GM12878 (cell line): Measurements from ENCODE around the gene APC2. TPM values are rescaled to one million over a fixed set of nuclear protein-coding genes. Genes with fewer than 3 reads are reported as not detected.

Source experiments
- ATAC-seq: fragments of 200-7000 bp; cut with Tn5 transposase; 3 replicates; pipeline ENCODE4 v1.9.1; 2020; ENCODE audit warnings: mild to moderate bottlenecking, moderate library complexity
- BruUV-seq: library from RNA; stranded (reverse); fragments of 400-500 nt; replicated peaks from 2 replicates; lab custom pipeline; 2021; lab: Mats Ljungman, UMichigan
- CTCF ChIA-PET: fragments of 300-600 bp; sonication (Branson Sonifier 250); formaldehyde crosslinking; extraction: SDS; loops from one replicate; lab custom pipeline; 2021; ENCODE audit warnings: inconsistent platforms; lab: Yijun Ruan, JAX
- POLR2A ChIA-PET: fragments of 350-600 bp; formaldehyde crosslinking; extraction: SDS; loops from one replicate; lab custom pipeline; 2021; ENCODE audit warnings: inconsistent platforms; lab: Charles Lee
- RAD21 ChIA-PET: fragments of 300-600 bp; sonication (Branson Sonifier 250); formaldehyde crosslinking; loops from one replicate; lab custom pipeline; 2023; ENCODE audit warnings: antibody characterized with exemption; ENCODE audit not compliant: unreplicated experiment; lab: Charles Lee
- SMC1A ChIA-PET: fragments of 300-600 bp; sonication (Branson Sonifier 250); formaldehyde crosslinking; loops from one replicate; lab custom pipeline; 2023; ENCODE audit not compliant: unreplicated experiment, uncharacterized antibody; lab: Charles Lee
- DNase-seq: peaks from one replicate; pipeline ENCODE4 v3.0.0-alpha.2; 2011; ENCODE audit warnings: low read depth, low spot score
- FAIRE-seq: peaks from 3 replicates; lab custom pipeline; 2011; peaks lifted over from hg19 to GRCh38; lab: Jason Lieb, UNC
- H2AFZ ChIP-seq: 2 replicates; pipeline ENCODE4 v1.6.0; 2011; ENCODE audit warnings: low read depth, low read length, control low read depth; ENCODE audit not compliant: control insufficient read depth
- H3K27ac ChIP-seq: 2 replicates; pipeline ENCODE4 v1.5.1; 2011; ENCODE audit warnings: control low read depth; ENCODE audit not compliant: control insufficient read depth, insufficient read depth
- H3K27me3 ChIP-seq, 2 experiments: replicated peaks in 1 of 2; 2 replicates each; pipeline versions ENCODE4 v1.6.0 to v1.6.1; 2011; ENCODE audit warnings: low read length in 1 of 2; ENCODE audit not compliant: control insufficient read depth in 2 of 2, insufficient read depth in 2 of 2
- H3K36me3 ChIP-seq, 2 experiments: 2 replicates each; pipeline ENCODE4 v1.5.1; 2011; ENCODE audit warnings: low read length in 1 of 2; ENCODE audit not compliant: control insufficient read depth in 2 of 2, insufficient read depth in 2 of 2
- H3K4me1 ChIP-seq: 2 replicates; pipeline ENCODE4 v1.6.1; 2011; ENCODE audit warnings: mild to moderate bottlenecking, low read length, moderate library complexity, mixed read lengths; ENCODE audit not compliant: control insufficient read depth, insufficient read depth
- H3K4me2 ChIP-seq: 2 replicates; pipeline ENCODE4 v1.6.0; 2011; ENCODE audit warnings: control low read depth; ENCODE audit not compliant: control insufficient read depth, insufficient read depth
- H3K4me3 ChIP-seq: fragments of 200-600 bp; sonication (generic); 2 replicates; pipeline ENCODE4 v1.5.1; 2016
- H3K79me2 ChIP-seq: 2 replicates; pipeline ENCODE4 v1.6.0; 2011; ENCODE audit warnings: low read length; ENCODE audit not compliant: control insufficient read depth, insufficient read depth
- H3K9ac ChIP-seq: 2 replicates; pipeline ENCODE4 v1.8.0; 2011; ENCODE audit warnings: low read length, control low read depth, mixed read lengths; ENCODE audit not compliant: control insufficient read depth, insufficient read depth
- H3K9me3 ChIP-seq: replicated peaks from 3 replicates; pipeline ENCODE4 v1.5.1; 2011; ENCODE audit warnings: mild to moderate bottlenecking, low read length; ENCODE audit not compliant: control insufficient read depth, insufficient read depth
- H4K20me1 ChIP-seq: 2 replicates; pipeline ENCODE4 v1.6.0; 2011; ENCODE audit not compliant: control insufficient read depth, insufficient read depth
- BRCA1 ChIP-seq: IDR thresholded peaks from 2 replicates; pipeline ENCODE4 v1.6.1; 2011; ENCODE audit warnings: low read depth, low read length, improper control_type of control experiment
- EGR1 ChIP-seq, 2 experiments: IDR thresholded peaks; 1 replicate in 1 of 2; 2 replicates in 1 of 2; pipeline ENCODE4 v1.6.1; 2011 to 2012; ENCODE audit warnings: low read depth in 2 of 2, low read length in 2 of 2, borderline replicate concordance in 1 of 2, mild to moderate bottlenecking in 1 of 2, moderate library complexity in 1 of 2
- JUND ChIP-seq: IDR thresholded peaks from 2 replicates; pipeline ENCODE4 v1.6.1; 2012; ENCODE audit warnings: low read depth, mild to moderate bottlenecking, low read length, improper control_type of control experiment, moderate library complexity
- MTA3 ChIP-seq: IDR thresholded peaks from 2 replicates; pipeline ENCODE4 v1.6.1; 2012; ENCODE audit warnings: low read length, inconsistent platforms, borderline replicate concordance
- NFXL1 ChIP-seq: fragments of 450-650 bp; IDR thresholded peaks from 2 replicates; pipeline ENCODE4 v1.6.1; 2017; ENCODE audit warnings: antibody characterized with exemption, mild to moderate bottlenecking, borderline replicate concordance
- POLR2A ChIP-seq: IDR thresholded peaks from 2 replicates; pipeline ENCODE4 v1.6.1; 2011; ENCODE audit warnings: low read depth, mild to moderate bottlenecking, low read length
- POLR2AphosphoS5 ChIP-seq: IDR thresholded peaks from 2 replicates; pipeline ENCODE4 v1.6.1; 2011; ENCODE audit warnings: mild to moderate bottlenecking, low read length, inconsistent platforms
- SIX5 ChIP-seq: IDR thresholded peaks from 2 replicates; pipeline ENCODE4 v1.6.1; 2011; ENCODE audit warnings: mild to moderate bottlenecking, low read depth, low read length, moderate library complexity; ENCODE audit not compliant: severe bottlenecking
- SMAD1 ChIP-seq: fragments of 450-650 bp; IDR thresholded peaks from 2 replicates; pipeline ENCODE4 v1.6.1; 2018; ENCODE audit warnings: mild to moderate bottlenecking, low read depth; ENCODE audit not compliant: partially characterized antibody
- STAT3 ChIP-seq: IDR thresholded peaks from 2 replicates; pipeline ENCODE4 v1.6.1; 2011; ENCODE audit warnings: low read depth, low read length, improper control_type of control experiment
- ZBTB11 ChIP-seq: fragments of 450-650 bp; formaldehyde crosslinking; IDR thresholded peaks from 2 replicates; pipeline ENCODE4 v1.5.0; 2022; ENCODE audit warnings: mild to moderate bottlenecking, missing genetic modification characterization
- ZNF24 ChIP-seq: fragments of 450-650 bp; IDR thresholded peaks from 2 replicates; pipeline ENCODE4 v1.6.1; 2017; ENCODE audit warnings: antibody characterized with exemption, mild to moderate bottlenecking
- WGBS: methylation state at CpG from one replicate; pipeline ENCODE4 v1.1.6; 2016; ENCODE audit warnings: low lambda C conversion rate; ENCODE audit not compliant: insufficient replicate concordance, insufficient coverage; ENCODE audit errors: missing lambda C conversion rate; 5-methylcytosine and 5-hydroxymethylcytosine counted together
- in situ Hi-C: fragments of 300-500 bp; cut with MboI; formaldehyde crosslinking; loops from 9 replicates; pipeline ENCODE4 v1.14.3; 2018; ENCODE audit warnings: mixed read lengths
- intact Hi-C: fragments of 100-400 bp; cut with micrococcal nuclease; formaldehyde crosslinking; loops from one replicate; pipeline ENCODE4 v1.14.2; 2022; ENCODE audit not compliant: unreplicated experiment
- polyA plus RNA-seq, 11 experiments: library from polyadenylated mRNA; depleted of rRNA in 4 of 11; unstranded in 6 of 11; stranded (reverse) in 5 of 11; fragments of >200 nt; fragmentation: Nextera tagmentation in 4 of 11; fragmentation: Illumina TruSeq in 1 of 11; extraction: Ambion mirVana in 4 of 11; extraction: Trizol in 1 of 11; gene quantifications; 1 replicate in 1 of 11; 2 replicates in 10 of 11; pipeline versions ENCODE4 v1.2.1 to v1.2.3, GENCODE V29; 2011 to 2016; ENCODE audit warnings: inconsistent platforms in 2 of 11, missing spikeins in 2 of 11, low read depth in 1 of 11
- total RNA-seq, 4 experiments: library from RNA; depleted of rRNA in 3 of 4; stranded (reverse); fragments of >200 nt in 3 of 4; fragmentation: Illumina TruSeq in 1 of 4; extraction: Trizol in 1 of 4; gene quantifications; 2 replicates each; pipeline versions ENCODE4 v1.2.1 to v1.2.3, GENCODE V29; 2013 to 2021
- TF ChIP-seq, protein P1 (sequence below): IDR thresholded peaks from 2 replicates; pipeline ENCODE4 v1.6.1; 2012; ENCODE audit warnings: low read depth, low read length, improper control_type of control experiment

The APC2 gene
- total and polyA plus RNA-seq, 10 of the 15 experiments (the other 5 are each of a cell fraction or from before 2014, with no cell fraction given): under 0.01 to 0.73 (median 0.04) TPM; not detected in 5

DNA sequence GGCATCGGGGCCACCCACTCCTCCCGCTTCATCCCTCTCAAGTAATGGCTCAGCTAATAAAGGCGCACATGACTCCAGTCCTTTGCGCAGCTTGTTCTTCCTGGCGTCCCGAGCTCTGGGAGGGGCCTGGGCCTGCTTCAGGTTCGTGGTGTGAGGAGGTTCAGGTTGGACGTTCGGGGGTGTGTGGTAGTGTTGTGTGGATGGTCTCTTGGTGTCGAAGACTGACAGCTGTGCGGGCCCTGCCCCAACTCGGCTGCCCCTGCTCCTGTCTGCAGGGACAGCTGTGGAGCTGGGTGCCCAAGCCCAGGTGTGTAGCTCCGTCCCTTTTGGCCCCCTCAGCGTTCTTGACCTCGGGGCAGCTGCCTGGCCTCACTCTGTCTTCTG is 9.5 kb upstream of the APC2 start (continued):
- TF ChIP-seq ZBTB11: no peak
- no peak for TF ChIP-seq SMAD1
- TF ChIP-seq, protein P1, sequence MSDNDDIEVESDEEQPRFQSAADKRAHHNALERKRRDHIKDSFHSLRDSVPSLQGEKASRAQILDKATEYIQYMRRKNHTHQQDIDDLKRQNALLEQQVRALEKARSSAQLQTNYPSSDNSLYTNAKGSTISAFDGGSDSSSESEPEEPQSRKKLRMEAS: no peak
- no peak for TF ChIP-seq SIX5
- no peak for TF ChIP-seq STAT3

GRCh38 chr19:1441022-1441426 is 8.9 kb upstream of the APC2 start:
- no TSS peak for BruUV-seq
- FAIRE-seq: no peak
- no peak overlapping the region for H3K4me3 ChIP-seq
- peak overlapping the region; percentile 59 for H3K4me2 ChIP-seq
- H3K4me1 ChIP-seq: peaks cover 15% of the 10 kb centered on the region
- peaks cover 30% of the 10 kb centered on the region for H3K79me2 ChIP-seq
- no peaks in the 10 kb centered on the region; a peak in 1 of 4 replicates for H3K27me3 ChIP-seq
- no peak overlapping the region for H2AFZ ChIP-seq
- no peaks in the 10 kb centered on the region for H3K9me3 ChIP-seq
- H4K20me1 ChIP-seq: no peaks in the 10 kb centered on the region; the same call in 1 of the 2 replicates
- no peak for DNase-seq
- 80% methylated on average over 9 of the region's 9 CpGs for WGBS
- ChIA-PET RAD21 (no interaction called here), POLR2A (interaction anchor here (0.6 kb wide), 1 partner anchor 102 kb away, joined by 3 read pairs; no protein-coding TSS in a partner anchor), SMC1A (no interaction called here), CTCF (no interaction called here)
- H3K36me3 ChIP-seq: peaks cover 15 to 23% of the 10 kb centered on the region in 2 experiments
- H3K9ac ChIP-seq: peak overlapping the region; percentile 7; the same call in 1 of the 2 replicates
- intact Hi-C loops: no loop called here
- TF ChIP-seq NFXL1 (no peak), BRCA1 (no peak), MTA3 (no peak), POLR2AphosphoS5 (peak; percentile 10; the same call in 1 of the 2 replicates), JUND (no peak), ZNF24 (no peak), EGR1 (IDR thresholded peaks at IDR 0.05; ENCODE audit: borderline replicate concordance in 1 of 2, low read depth in 2 of 2, low read length in 2 of 2) (no peak), POLR2A (peak; percentile 73)
- no peak overlapping the region for H3K27ac ChIP-seq
- in situ Hi-C loops: no loop called here
- no peak for ATAC-seq
